GM12878 (cell line): ENCODE measurements around the gene HOPX. TPM values are rescaled to one million over a fixed set of nuclear protein-coding genes. Genes with fewer than 3 reads are reported as not detected.

Source experiments
- ATAC-seq: fragments of 200-7000 bp; cut with Tn5 transposase; 3 replicates; pipeline ENCODE4 v1.9.1; 2020; ENCODE audit warnings: mild to moderate bottlenecking, moderate library complexity
- BruUV-seq: library from RNA; stranded (reverse); fragments of 400-500 nt; replicated peaks from 2 replicates; lab custom pipeline; 2021; lab: Mats Ljungman, UMichigan
- CTCF ChIA-PET: fragments of 300-600 bp; sonication (Branson Sonifier 250); formaldehyde crosslinking; extraction: SDS; loops from one replicate; lab custom pipeline; 2021; ENCODE audit warnings: inconsistent platforms; lab: Yijun Ruan, JAX
- POLR2A ChIA-PET: fragments of 350-600 bp; formaldehyde crosslinking; extraction: SDS; loops from one replicate; lab custom pipeline; 2021; ENCODE audit warnings: inconsistent platforms; lab: Charles Lee
- RAD21 ChIA-PET: fragments of 300-600 bp; sonication (Branson Sonifier 250); formaldehyde crosslinking; loops from one replicate; lab custom pipeline; 2023; ENCODE audit warnings: antibody characterized with exemption; ENCODE audit not compliant: unreplicated experiment; lab: Charles Lee
- SMC1A ChIA-PET: fragments of 300-600 bp; sonication (Branson Sonifier 250); formaldehyde crosslinking; loops from one replicate; lab custom pipeline; 2023; ENCODE audit not compliant: unreplicated experiment, uncharacterized antibody; lab: Charles Lee
- DNase-seq: peaks from one replicate; pipeline ENCODE4 v3.0.0-alpha.2; 2011; ENCODE audit warnings: low read depth, low spot score
- FAIRE-seq: peaks from 3 replicates; lab custom pipeline; 2011; peaks lifted over from hg19 to GRCh38; lab: Jason Lieb, UNC
- H2AFZ ChIP-seq: 2 replicates; pipeline ENCODE4 v1.6.0; 2011; ENCODE audit warnings: low read depth, low read length, control low read depth; ENCODE audit not compliant: control insufficient read depth
- H3K27ac ChIP-seq: 2 replicates; pipeline ENCODE4 v1.5.1; 2011; ENCODE audit warnings: control low read depth; ENCODE audit not compliant: control insufficient read depth, insufficient read depth
- H3K27me3 ChIP-seq, 2 experiments: replicated peaks in 1 of 2; 2 replicates each; pipeline versions ENCODE4 v1.6.0 to v1.6.1; 2011; ENCODE audit warnings: low read length in 1 of 2; ENCODE audit not compliant: control insufficient read depth in 2 of 2, insufficient read depth in 2 of 2
- H3K36me3 ChIP-seq, 2 experiments: 2 replicates each; pipeline ENCODE4 v1.5.1; 2011; ENCODE audit warnings: low read length in 1 of 2; ENCODE audit not compliant: control insufficient read depth in 2 of 2, insufficient read depth in 2 of 2
- H3K4me1 ChIP-seq: 2 replicates; pipeline ENCODE4 v1.6.1; 2011; ENCODE audit warnings: mild to moderate bottlenecking, low read length, moderate library complexity, mixed read lengths; ENCODE audit not compliant: control insufficient read depth, insufficient read depth
- H3K4me2 ChIP-seq: 2 replicates; pipeline ENCODE4 v1.6.0; 2011; ENCODE audit warnings: control low read depth; ENCODE audit not compliant: control insufficient read depth, insufficient read depth
- H3K4me3 ChIP-seq: fragments of 200-600 bp; sonication (generic); 2 replicates; pipeline ENCODE4 v1.5.1; 2016
- H3K79me2 ChIP-seq: 2 replicates; pipeline ENCODE4 v1.6.0; 2011; ENCODE audit warnings: low read length; ENCODE audit not compliant: control insufficient read depth, insufficient read depth
- H3K9ac ChIP-seq: 2 replicates; pipeline ENCODE4 v1.8.0; 2011; ENCODE audit warnings: low read length, control low read depth, mixed read lengths; ENCODE audit not compliant: control insufficient read depth, insufficient read depth
- H3K9me3 ChIP-seq: replicated peaks from 3 replicates; pipeline ENCODE4 v1.5.1; 2011; ENCODE audit warnings: mild to moderate bottlenecking, low read length; ENCODE audit not compliant: control insufficient read depth, insufficient read depth
- H4K20me1 ChIP-seq: 2 replicates; pipeline ENCODE4 v1.6.0; 2011; ENCODE audit not compliant: control insufficient read depth, insufficient read depth
- CHD1 ChIP-seq: IDR thresholded peaks from 2 replicates; pipeline ENCODE4 v1.6.1; 2012; ENCODE audit warnings: low read depth, low read length, improper control_type of control experiment
- ESRRA ChIP-seq: IDR thresholded peaks from 2 replicates; pipeline ENCODE4 v1.6.1; 2012; ENCODE audit warnings: mild to moderate bottlenecking, low read length, improper control_type of control experiment
- FOXM1 ChIP-seq: IDR thresholded peaks from 2 replicates; pipeline ENCODE4 v1.6.1; 2012; ENCODE audit warnings: low read depth, mild to moderate bottlenecking, inconsistent platforms, low read length, moderate library complexity
- MEF2A ChIP-seq: IDR thresholded peaks from 2 replicates; pipeline ENCODE4 v1.6.1; 2011; ENCODE audit warnings: low read depth, mild to moderate bottlenecking, low read length, moderate library complexity; ENCODE audit not compliant: insufficient read depth
- NFYA ChIP-seq: IDR thresholded peaks from 2 replicates; pipeline ENCODE4 v1.6.1; 2011; ENCODE audit warnings: low read depth, mild to moderate bottlenecking, low read length, improper control_type of control experiment, borderline replicate concordance
- NR2F1 ChIP-seq: fragments of 450-650 bp; conservative IDR thresholded peaks from 2 replicates; pipeline ENCODE4 v1.6.1; 2017; ENCODE audit warnings: mild to moderate bottlenecking
- PML ChIP-seq: IDR thresholded peaks from 2 replicates; pipeline ENCODE4 v1.6.1; 2012; ENCODE audit warnings: low read length, inconsistent platforms
- RBBP5 ChIP-seq: fragments of 200-600 bp; sonication (generic); conservative IDR thresholded peaks from 2 replicates; pipeline ENCODE4 v1.6.1; 2016
- TCF7 ChIP-seq: IDR thresholded peaks from 2 replicates; pipeline ENCODE4 v1.6.1; 2014; ENCODE audit warnings: antibody characterized with exemption, borderline replicate concordance
- WGBS: methylation state at CpG from one replicate; pipeline ENCODE4 v1.1.6; 2016; ENCODE audit warnings: low lambda C conversion rate; ENCODE audit not compliant: insufficient replicate concordance, insufficient coverage; ENCODE audit errors: missing lambda C conversion rate; 5-methylcytosine and 5-hydroxymethylcytosine counted together
- in situ Hi-C: fragments of 300-500 bp; cut with MboI; formaldehyde crosslinking; loops from 9 replicates; pipeline ENCODE4 v1.14.3; 2018; ENCODE audit warnings: mixed read lengths
- intact Hi-C: fragments of 100-400 bp; cut with micrococcal nuclease; formaldehyde crosslinking; loops from one replicate; pipeline ENCODE4 v1.14.2; 2022; ENCODE audit not compliant: unreplicated experiment
- polyA plus RNA-seq, 11 experiments: library from polyadenylated mRNA; depleted of rRNA in 4 of 11; unstranded in 6 of 11; stranded (reverse) in 5 of 11; fragments of >200 nt; fragmentation: Nextera tagmentation in 4 of 11; fragmentation: Illumina TruSeq in 1 of 11; extraction: Ambion mirVana in 4 of 11; extraction: Trizol in 1 of 11; gene quantifications; 1 replicate in 1 of 11; 2 replicates in 10 of 11; pipeline versions ENCODE4 v1.2.1 to v1.2.3, GENCODE V29; 2011 to 2016; ENCODE audit warnings: inconsistent platforms in 2 of 11, missing spikeins in 2 of 11, low read depth in 1 of 11
- total RNA-seq, 4 experiments: library from RNA; depleted of rRNA in 3 of 4; stranded (reverse); fragments of >200 nt in 3 of 4; fragmentation: Illumina TruSeq in 1 of 4; extraction: Trizol in 1 of 4; gene quantifications; 2 replicates each; pipeline versions ENCODE4 v1.2.1 to v1.2.3, GENCODE V29; 2013 to 2021
- TF ChIP-seq, protein P1 (sequence below): fragments of 450-650 bp; IDR thresholded peaks from 2 replicates; pipeline ENCODE4 v1.6.1; 2018; ENCODE audit warnings: mild to moderate bottlenecking, low read depth, moderate library complexity; ENCODE audit not compliant: partially characterized antibody
- TF ChIP-seq, protein P2 (sequence below): fragments of 450-650 bp; IDR thresholded peaks from 2 replicates; pipeline ENCODE4 v1.6.1; 2017; ENCODE audit warnings: mild to moderate bottlenecking, moderate library complexity
- TF ChIP-seq, protein P3 (sequence below): IDR thresholded peaks from 2 replicates; pipeline ENCODE4 v1.6.1; 2011; ENCODE audit warnings: borderline replicate concordance, low read depth, mild to moderate bottlenecking, moderate library complexity, low read length; ENCODE audit not compliant: insufficient read depth, poor library complexity, severe bottlenecking
- TF ChIP-seq, protein P4 (sequence below): IDR thresholded peaks from 2 replicates; pipeline ENCODE4 v1.6.1; 2011; ENCODE audit warnings: low read depth, mild to moderate bottlenecking, low read length, moderate library complexity, borderline replicate concordance; ENCODE audit errors: extremely low read depth

Gene HOPX
- total and polyA plus RNA-seq, 10 of the 15 experiments (the other 5 are each of a cell fraction or from before 2014, with no cell fraction given), result 0.11 to 0.40 (median 0.23) TPM; not detected in 4

DNA sequence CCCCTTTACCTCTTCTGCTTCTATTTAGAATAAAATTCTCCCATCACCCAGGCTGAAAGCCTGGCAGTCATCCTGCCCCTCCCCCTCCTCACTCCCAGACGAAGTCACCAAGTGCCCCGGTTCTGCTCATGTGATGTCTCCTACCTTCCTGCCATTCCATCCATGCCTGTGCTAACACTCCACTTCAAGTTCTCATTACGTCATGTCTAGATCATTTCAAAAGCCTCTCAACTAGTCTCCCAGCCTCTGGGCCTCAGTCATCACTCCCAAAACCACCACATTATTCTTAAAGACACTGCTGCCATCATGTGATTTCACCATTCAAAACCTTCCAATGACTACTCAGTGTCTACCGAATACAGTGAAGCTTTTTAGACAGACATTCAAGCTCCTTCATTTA lies 17.2 kb upstream of the HOPX start (continued):
- TF ChIP-seq, protein P1, sequence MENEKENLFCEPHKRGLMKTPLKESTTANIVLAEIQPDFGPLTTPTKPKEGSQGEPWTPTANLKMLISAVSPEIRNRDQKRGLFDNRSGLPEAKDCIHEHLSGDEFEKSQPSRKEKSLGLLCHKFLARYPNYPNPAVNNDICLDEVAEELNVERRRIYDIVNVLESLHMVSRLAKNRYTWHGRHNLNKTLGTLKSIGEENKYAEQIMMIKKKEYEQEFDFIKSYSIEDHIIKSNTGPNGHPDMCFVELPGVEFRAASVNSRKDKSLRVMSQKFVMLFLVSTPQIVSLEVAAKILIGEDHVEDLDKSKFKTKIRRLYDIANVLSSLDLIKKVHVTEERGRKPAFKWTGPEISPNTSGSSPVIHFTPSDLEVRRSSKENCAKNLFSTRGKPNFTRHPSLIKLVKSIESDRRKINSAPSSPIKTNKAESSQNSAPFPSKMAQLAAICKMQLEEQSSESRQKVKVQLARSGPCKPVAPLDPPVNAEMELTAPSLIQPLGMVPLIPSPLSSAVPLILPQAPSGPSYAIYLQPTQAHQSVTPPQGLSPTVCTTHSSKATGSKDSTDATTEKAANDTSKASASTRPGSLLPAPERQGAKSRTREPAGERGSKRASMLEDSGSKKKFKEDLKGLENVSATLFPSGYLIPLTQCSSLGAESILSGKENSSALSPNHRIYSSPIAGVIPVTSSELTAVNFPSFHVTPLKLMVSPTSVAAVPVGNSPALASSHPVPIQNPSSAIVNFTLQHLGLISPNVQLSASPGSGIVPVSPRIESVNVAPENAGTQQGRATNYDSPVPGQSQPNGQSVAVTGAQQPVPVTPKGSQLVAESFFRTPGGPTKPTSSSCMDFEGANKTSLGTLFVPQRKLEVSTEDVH, result no peak
- no peak for TF ChIP-seq NR2F1
- no peak for TF ChIP-seq FOXM1
- TF ChIP-seq MEF2A, result no peak
- TF ChIP-seq RBBP5, result no peak
- TF ChIP-seq, all 136 proteins: peak for 0

DNA sequence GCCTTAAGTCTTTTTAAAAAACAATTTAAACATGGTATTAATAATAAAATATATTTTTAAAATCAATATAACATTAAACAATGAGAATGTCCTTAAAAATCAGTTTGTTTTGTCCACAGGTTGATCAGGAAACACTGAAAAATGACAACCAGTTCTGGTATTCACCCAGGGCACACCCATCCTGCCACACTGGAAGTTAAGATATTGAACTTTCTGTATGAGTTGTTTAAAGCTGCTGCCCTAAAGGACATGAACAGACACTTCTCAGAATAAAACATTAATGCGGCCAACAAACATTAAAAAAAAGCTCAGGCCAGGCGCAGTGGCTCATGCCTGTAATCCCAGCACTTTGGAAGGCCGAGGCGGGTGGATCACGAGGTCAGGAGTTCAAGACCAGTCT lies 15.0 kb upstream of the HOPX start:
- H3K27ac ChIP-seq, result no peak overlapping the region
- H3K36me3 ChIP-seq, result no peaks in the 10 kb centered on the region
- H3K27me3 ChIP-seq, result no peaks in the 10 kb centered on the region; a peak in 1 of 4 replicates
- no peaks in the 10 kb centered on the region for H3K9me3 ChIP-seq
- no peak overlapping the region for H3K9ac ChIP-seq
- no peak overlapping the region for H3K4me3 ChIP-seq
- ChIA-PET CTCF (interaction anchor here (0.6 kb wide), 1 partner anchor 747 kb away, joined by 3 read pairs; the partner anchor contains the start of gene CEP135), RAD21 (no interaction called here), SMC1A (interaction anchor here (1.1 kb wide), 1 partner anchor 141 kb away, joined by 3 read pairs; no protein-coding TSS in a partner anchor)
- H2AFZ ChIP-seq, result no peak overlapping the region
- no peaks in the 10 kb centered on the region for H3K4me1 ChIP-seq
- WGBS, result 26% methylated on average over 5 of the region's 5 CpGs
- no TSS peak for BruUV-seq
- TF ChIP-seq PML (no peak), FOXM1 (no peak), NFYA (no peak), TCF7 (no peak), CHD1 (no peak), ESRRA (no peak)
- TF ChIP-seq, protein P2, sequence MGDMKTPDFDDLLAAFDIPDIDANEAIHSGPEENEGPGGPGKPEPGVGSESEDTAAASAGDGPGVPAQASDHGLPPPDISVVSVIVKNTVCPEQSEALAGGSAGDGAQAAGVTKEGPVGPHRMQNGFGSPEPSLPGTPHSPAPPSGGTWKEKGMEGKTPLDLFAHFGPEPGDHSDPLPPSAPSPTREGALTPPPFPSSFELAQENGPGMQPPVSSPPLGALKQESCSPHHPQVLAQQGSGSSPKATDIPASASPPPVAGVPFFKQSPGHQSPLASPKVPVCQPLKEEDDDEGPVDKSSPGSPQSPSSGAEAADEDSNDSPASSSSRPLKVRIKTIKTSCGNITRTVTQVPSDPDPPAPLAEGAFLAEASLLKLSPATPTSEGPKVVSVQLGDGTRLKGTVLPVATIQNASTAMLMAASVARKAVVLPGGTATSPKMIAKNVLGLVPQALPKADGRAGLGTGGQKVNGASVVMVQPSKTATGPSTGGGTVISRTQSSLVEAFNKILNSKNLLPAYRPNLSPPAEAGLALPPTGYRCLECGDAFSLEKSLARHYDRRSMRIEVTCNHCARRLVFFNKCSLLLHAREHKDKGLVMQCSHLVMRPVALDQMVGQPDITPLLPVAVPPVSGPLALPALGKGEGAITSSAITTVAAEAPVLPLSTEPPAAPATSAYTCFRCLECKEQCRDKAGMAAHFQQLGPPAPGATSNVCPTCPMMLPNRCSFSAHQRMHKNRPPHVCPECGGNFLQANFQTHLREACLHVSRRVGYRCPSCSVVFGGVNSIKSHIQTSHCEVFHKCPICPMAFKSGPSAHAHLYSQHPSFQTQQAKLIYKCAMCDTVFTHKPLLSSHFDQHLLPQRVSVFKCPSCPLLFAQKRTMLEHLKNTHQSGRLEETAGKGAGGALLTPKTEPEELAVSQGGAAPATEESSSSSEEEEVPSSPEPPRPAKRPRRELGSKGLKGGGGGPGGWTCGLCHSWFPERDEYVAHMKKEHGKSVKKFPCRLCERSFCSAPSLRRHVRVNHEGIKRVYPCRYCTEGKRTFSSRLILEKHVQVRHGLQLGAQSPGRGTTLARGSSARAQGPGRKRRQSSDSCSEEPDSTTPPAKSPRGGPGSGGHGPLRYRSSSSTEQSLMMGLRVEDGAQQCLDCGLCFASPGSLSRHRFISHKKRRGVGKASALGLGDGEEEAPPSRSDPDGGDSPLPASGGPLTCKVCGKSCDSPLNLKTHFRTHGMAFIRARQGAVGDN, result no peak
- TF ChIP-seq, protein P3, sequence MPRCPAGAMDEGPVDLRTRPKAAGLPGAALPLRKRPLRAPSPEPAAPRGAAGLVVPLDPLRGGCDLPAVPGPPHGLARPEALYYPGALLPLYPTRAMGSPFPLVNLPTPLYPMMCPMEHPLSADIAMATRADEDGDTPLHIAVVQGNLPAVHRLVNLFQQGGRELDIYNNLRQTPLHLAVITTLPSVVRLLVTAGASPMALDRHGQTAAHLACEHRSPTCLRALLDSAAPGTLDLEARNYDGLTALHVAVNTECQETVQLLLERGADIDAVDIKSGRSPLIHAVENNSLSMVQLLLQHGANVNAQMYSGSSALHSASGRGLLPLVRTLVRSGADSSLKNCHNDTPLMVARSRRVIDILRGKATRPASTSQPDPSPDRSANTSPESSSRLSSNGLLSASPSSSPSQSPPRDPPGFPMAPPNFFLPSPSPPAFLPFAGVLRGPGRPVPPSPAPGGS, result no peak
- TF ChIP-seq, protein P4, sequence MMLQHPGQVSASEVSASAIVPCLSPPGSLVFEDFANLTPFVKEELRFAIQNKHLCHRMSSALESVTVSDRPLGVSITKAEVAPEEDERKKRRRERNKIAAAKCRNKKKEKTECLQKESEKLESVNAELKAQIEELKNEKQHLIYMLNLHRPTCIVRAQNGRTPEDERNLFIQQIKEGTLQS, result no peak
- TF ChIP-seq, all 136 proteins: peak for 0
- no peak for DNase-seq
- ATAC-seq, result no peak
- no peaks in the 10 kb centered on the region for H3K79me2 ChIP-seq
- in situ Hi-C loops, result no loop called here
- H3K4me2 ChIP-seq, result no peak overlapping the region
- FAIRE-seq, result no peak
- intact Hi-C loops, result no loop called here
- H4K20me1 ChIP-seq, result no peaks in the 10 kb centered on the region
- POLR2A ChIA-PET, result no interaction called here
